GM13977 (cell line): ENCODE data around the gene FAIM2.

Experiments used
- DNase-seq: peaks from one replicate; pipeline ENCODE4 v3.0.0; 2012; ENCODE audit warnings: low spot score
- CTCF ChIP-seq: IDR thresholded peaks from 2 replicates; pipeline ENCODE4 v1.5.1; 2012; ENCODE audit warnings: mild to moderate bottlenecking, control low read depth; ENCODE audit not compliant: insufficient read depth; ENCODE audit errors: extremely low read depth, missing control alignments
- in situ Hi-C: fragments of 300-500 bp; cut with MboI; formaldehyde crosslinking; loops from one replicate; pipeline ENCODE4 v1.12.0; 2022; ENCODE audit warnings: low sequenced_read_pairs, low pct_unique_long_range_greater_than_20kb, mixed read lengths, inconsistent platforms; ENCODE audit not compliant: unreplicated experiment

FAIM2 gene

GRCh38 chr12:49944718-49945117 is 41.0 kb upstream of the FAIM2 start:
- no peak for TF ChIP-seq CTCF
- in situ Hi-C loops = no loop called here
- no peak for DNase-seq

- no peak for DNase-seq
- in situ Hi-C loops = no loop called here
These were observed 40.3 kb upstream of the FAIM2 start for GRCh38 chr12:49944046-49944445.

GRCh38 chr12:49943625-49943960 is 39.9 kb upstream of the FAIM2 start:
- DNase-seq = no peak
- in situ Hi-C loops = no loop called here
- no peak for TF ChIP-seq CTCF

More at GRCh38 chr12:49944046-49944445, 40.3 kb upstream of the FAIM2 start:
- no peak for TF ChIP-seq CTCF

- no peak for DNase-seq
- in situ Hi-C loops = no loop called here
- no peak for TF ChIP-seq CTCF
These were observed 39.4 kb upstream of the FAIM2 start for GRCh38 chr12:49942921-49943624.

GRCh38 chr12:49942512-49942893 is 38.8 kb upstream of the FAIM2 start:
- in situ Hi-C loops = no loop called here
- no peak for DNase-seq
- no peak for TF ChIP-seq CTCF

GRCh38 chr12:49941556-49942511 is 38.1 kb upstream of the FAIM2 start:
- DNase-seq = no peak

More at GRCh38 chr12:49941556-49942511, 38.1 kb upstream of the FAIM2 start:
- in situ Hi-C loops = no loop called here
- TF ChIP-seq CTCF = no peak
